B cell (primary cell): ENCODE results near the gene ARSJ. TPM values are rescaled to one million over a fixed set of nuclear protein-coding genes. Genes with fewer than 3 reads are reported as not detected.

Experiments used
- ATAC-seq: fragments of 200-7000 bp; cut with Tn5 transposase; one replicate; pipeline ENCODE4 v1.10.0; 2021; ENCODE audit warnings: low read depth, mild to moderate bottlenecking, moderate number of reproducible peaks, moderate library complexity
- CTCF ChIA-PET: fragments of 350-600 bp; sonication (Branson Sonifier 250); formaldehyde crosslinking; loops from one replicate; lab custom pipeline; 2021; ENCODE audit warnings: antibody characterized with exemption, inconsistent platforms; lab: Charles Lee
- POLR2A ChIA-PET: fragments of 350-600 bp; sonication (Branson Sonifier 250); formaldehyde crosslinking; loops from one replicate; lab custom pipeline; 2021; ENCODE audit warnings: antibody characterized with exemption; lab: Charles Lee
- DNase-seq: peaks from one replicate; pipeline ENCODE4 v3.0.0; 2013
- H2AFZ ChIP-seq: 2 replicates; pipeline ENCODE4 v1.6.1; 2012; ENCODE audit warnings: mild to moderate bottlenecking, low read depth, low read length; ENCODE audit not compliant: insufficient read depth, poor library complexity, severe bottlenecking
- H3K27ac ChIP-seq, 2 donors: 1 replicate in 1 of 2; 2 replicates in 1 of 2; pipeline ENCODE4 v1.5.1; 2012 to 2013; ENCODE audit warnings: low read length in 2 of 2, mild to moderate bottlenecking in 2 of 2, moderate library complexity in 1 of 2
- H3K27me3 ChIP-seq, 4 experiments: fragments of 200-600 bp in 1 of 4; sonication (generic) in 1 of 4; replicated peaks in 1 of 4; 1 replicate in 2 of 4; 2 replicates in 2 of 4; pipeline versions ENCODE4 v1.6.1 to v1.7.0; 2013 to 2016; ENCODE audit warnings: low read length in 3 of 4, mild to moderate bottlenecking in 2 of 4, mixed read lengths in 1 of 4, moderate library complexity in 1 of 4; ENCODE audit not compliant: insufficient read depth in 4 of 4, control insufficient read depth in 3 of 4; ENCODE audit errors: control extremely low read depth in 1 of 4
- H3K36me3 ChIP-seq, 2 experiments: replicated peaks in 1 of 2; 1 replicate in 1 of 2; 2 replicates in 1 of 2; pipeline versions ENCODE4 v1.6.1 to v1.7.1; 2013; ENCODE audit warnings: low read length in 1 of 2; ENCODE audit not compliant: insufficient read depth in 2 of 2, control insufficient read depth in 1 of 2; ENCODE audit errors: control extremely low read depth in 1 of 2, extremely low read depth in 1 of 2
- H3K4me1 ChIP-seq, 2 donors: fragments of 200-600 bp in 1 of 2; sonication (generic) in 1 of 2; 1 replicate in 1 of 2; 2 replicates in 1 of 2; pipeline versions ENCODE4 v1.5.1 to v1.6.1; 2013 to 2017; ENCODE audit warnings: low read length in 2 of 2; ENCODE audit not compliant: control insufficient read depth in 2 of 2, insufficient read depth in 2 of 2
- H3K4me2 ChIP-seq: replicated peaks from 2 replicates; pipeline ENCODE3; 2012; ENCODE audit warnings: mild to moderate bottlenecking, low read depth, low read length; ENCODE audit not compliant: poor library complexity, severe bottlenecking
- H3K4me3 ChIP-seq, 5 experiments: fragments of 200-600 bp in 1 of 5; sonication (generic) in 1 of 5; 1 replicate in 3 of 5; 2 replicates in 2 of 5; pipeline versions ENCODE4 v1.5.1 to v1.7.0; 2011 to 2016; ENCODE audit warnings: low read length in 4 of 5, mild to moderate bottlenecking in 4 of 5, low read depth in 2 of 5, control low read depth in 1 of 5, moderate library complexity in 1 of 5; ENCODE audit not compliant: insufficient read depth in 1 of 5; ENCODE audit errors: control extremely low read depth in 1 of 5, extremely low read depth in 1 of 5
- H3K79me2 ChIP-seq: fragments of 200-600 bp; sonication (generic); one replicate; pipeline ENCODE4 v1.6.0; 2016; ENCODE audit warnings: low read length; ENCODE audit not compliant: control insufficient read depth, insufficient read depth
- H3K9ac ChIP-seq: fragments of 200-600 bp; sonication (generic); 2 replicates; pipeline ENCODE4 v1.6.1; 2017; ENCODE audit warnings: mild to moderate bottlenecking, low read length, moderate library complexity
- H3K9me3 ChIP-seq, 3 donors: one replicate each; pipeline versions ENCODE4 v1.6.1 to v1.7.1; 2013; ENCODE audit warnings: low read length in 2 of 3; ENCODE audit not compliant: control insufficient read depth in 2 of 3, insufficient read depth in 1 of 3; ENCODE audit errors: control extremely low read depth in 1 of 3
- H4K20me1 ChIP-seq: 2 replicates; pipeline ENCODE4 v1.6.0; 2012; ENCODE audit warnings: mild to moderate bottlenecking, low read length; ENCODE audit not compliant: insufficient read depth, control insufficient read depth, poor library complexity, severe bottlenecking
- H3K27ac Mint-ChIP-seq: one replicate; pipeline ENCODE4 v1.8.0; 2021; ENCODE audit warnings: mixed read lengths
- H3K27me3 Mint-ChIP-seq: one replicate; pipeline ENCODE4 v1.8.0; 2021; ENCODE audit warnings: mixed read lengths
- H3K4me1 Mint-ChIP-seq: one replicate; pipeline ENCODE4 v1.8.0; 2021; ENCODE audit warnings: mixed read lengths
- H3K4me3 Mint-ChIP-seq: one replicate; pipeline ENCODE4 v1.8.0; 2021; ENCODE audit warnings: mixed read lengths
- H3K9me3 Mint-ChIP-seq: one replicate; pipeline ENCODE4 v1.8.0; 2022; ENCODE audit warnings: mixed read lengths; ENCODE audit not compliant: insufficient read depth
- CTCF ChIP-seq: fragments of 200-600 bp; IDR thresholded peaks from one replicate; pipeline ENCODE4 v1.8.0; 2022; ENCODE audit warnings: antibody characterized with exemption, mild to moderate bottlenecking
- EZH2 ChIP-seq: IDR thresholded peaks from 2 replicates; pipeline ENCODE4 v1.6.1; 2012; ENCODE audit warnings: borderline replicate concordance, low read depth, mild to moderate bottlenecking, moderate library complexity, low read length; ENCODE audit not compliant: insufficient read depth, poor library complexity, severe bottlenecking
- WGBS: methylation state at CpG from one replicate; pipeline ENCODE4 v1.1.5; 2013; ENCODE audit warnings: missing lambda C conversion rate; ENCODE audit not compliant: insufficient coverage; 5-methylcytosine and 5-hydroxymethylcytosine counted together
- intact Hi-C: fragments of 100-400 bp; cut with micrococcal nuclease; formaldehyde crosslinking; loops from one replicate; pipeline ENCODE4 v1.10.0; 2022
- polyA plus RNA-seq: library from polyadenylated mRNA; depleted of rRNA; stranded (reverse); fragments of >200 nt; gene quantifications from 2 replicates; pipeline ENCODE4 v1.2.3, GENCODE V29; 2012
- total RNA-seq, 2 donors: library from RNA; stranded (reverse); fragments of 120-200 nt in 1 of 2; gene quantifications; 1 replicate in 1 of 2; 2 replicates in 1 of 2; pipeline versions ENCODE4 v1.2.3 to v1.2.4, GENCODE V29; 2013 to 2022

Gene ARSJ
- total and polyA plus RNA-seq, 2 donors (not counting 1 experiment from before 2014, with no cell fraction given), result not detected

- ATAC-seq (no peak), DNase-seq (no peak)
- no peak overlapping the region for H3K4me2 ChIP-seq
- Mint-ChIP-seq H3K27me3 (peaks cover 2% of the 10 kb centered on the region), H3K4me1 (no peaks in the 10 kb centered on the region), H3K9me3 (peaks cover under 1% of the 10 kb centered on the region), H3K4me3 (no peak overlapping the region), H3K27ac (no peak overlapping the region)
- no peaks in the 10 kb centered on the region for H4K20me1 ChIP-seq
- ChIA-PET CTCF (no interaction called here), POLR2A (no interaction called here)
- H3K4me1 ChIP-seq, result no peaks in the 10 kb centered on the region
- no peaks in the 10 kb centered on the region for H3K27me3 ChIP-seq
- no peaks in the 10 kb centered on the region for H3K9me3 ChIP-seq
- H3K27ac ChIP-seq, result no peak overlapping the region
- no peak overlapping the region for H3K9ac ChIP-seq
- intact Hi-C loops, result no loop called here
- no peak overlapping the region for H3K4me3 ChIP-seq
- H2AFZ ChIP-seq, result no peak overlapping the region
- H3K36me3 ChIP-seq, result no peaks in the 10 kb centered on the region
- TF ChIP-seq EZH2, result no peak
- no peak for TF ChIP-seq CTCF
- no peaks in the 10 kb centered on the region for H3K79me2 ChIP-seq
Observed at GRCh38 chr4:113993887-113994286, 14.4 kb upstream of the ARSJ start.

GRCh38 chr4:113990886-113991285, 11.4 kb upstream of the ARSJ start:
- Histone ChIP-seq H3K4me3 (no peak overlapping the region), H3K9ac (no peak overlapping the region), H3K9me3 (no peaks in the 10 kb centered on the region), H3K79me2 (no peaks in the 10 kb centered on the region), H4K20me1 (no peaks in the 10 kb centered on the region), H3K27ac (no peak overlapping the region), H3K27me3 (no peaks in the 10 kb centered on the region), H3K36me3 (no peaks in the 10 kb centered on the region), H3K4me2 (no peak overlapping the region), H2AFZ (no peak overlapping the region), H3K4me1 (no peaks in the 10 kb centered on the region)
- WGBS, result 83% methylated on average over 2 of the region's 3 CpGs
- TF ChIP-seq EZH2 (no peak), CTCF (no peak)
- H3K4me1 Mint-ChIP-seq, result no peaks in the 10 kb centered on the region
- intact Hi-C loops, result no loop called here
- no peak overlapping the region for H3K4me3 Mint-ChIP-seq
- peaks cover 5% of the 10 kb centered on the region for H3K9me3 Mint-ChIP-seq
- DNase-seq (no peak), ATAC-seq (no peak)
- H3K27ac Mint-ChIP-seq, result no peak overlapping the region
- CTCF ChIA-PET, result no interaction called here
- POLR2A ChIA-PET, result no interaction called here
- peaks cover 15% of the 10 kb centered on the region for H3K27me3 Mint-ChIP-seq
